ENCODE data around the gene SLFNL1.

SLFNL1 gene

GRCh38 chr1:40966417-40966816 lies 55.1 kb downstream of the SLFNL1 start:
- DNase-seq (ENCODE audit: low read depth in 2 of 3, low spot score in 2 of 3): no peak

All from activated CD8-positive, alpha-beta memory T cell treated with anti-CD3 and anti-CD28 coated beads for 48 hours (primary cell).